HG02870 (cell line): ENCODE measurements around the gene KRTAP15-1.

ENCODE experiments used
- ATAC-seq: cut with Tn5 transposase; IDR thresholded peaks from one replicate; pipeline ENCODE4 v1.9.1; 2021; ENCODE audit warnings: mild to moderate bottlenecking, moderate library complexity; ENCODE audit not compliant: unreplicated experiment

KRTAP15-1 gene

DNA sequence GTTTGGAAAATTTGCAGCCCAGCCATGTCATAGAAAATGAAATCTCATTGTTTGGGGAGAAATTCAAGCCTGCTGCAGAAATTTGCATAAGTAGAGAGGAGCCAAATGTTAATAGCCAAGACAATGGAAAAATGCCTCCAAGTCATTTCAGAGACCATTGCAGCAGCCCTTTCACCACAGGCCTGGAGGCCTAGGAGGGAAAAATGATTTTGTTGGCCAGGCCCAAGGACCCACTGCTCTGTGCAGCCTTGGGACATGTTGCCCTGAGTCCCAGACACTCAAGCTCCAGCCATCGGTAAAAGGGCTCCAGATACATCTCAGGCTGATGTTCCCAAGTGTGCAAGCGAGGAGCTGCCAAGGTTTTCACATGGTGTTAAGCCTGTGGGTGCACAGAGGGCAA, 46.1 kb downstream of the KRTAP15-1 start:
- ATAC-seq: no peak

DNA sequence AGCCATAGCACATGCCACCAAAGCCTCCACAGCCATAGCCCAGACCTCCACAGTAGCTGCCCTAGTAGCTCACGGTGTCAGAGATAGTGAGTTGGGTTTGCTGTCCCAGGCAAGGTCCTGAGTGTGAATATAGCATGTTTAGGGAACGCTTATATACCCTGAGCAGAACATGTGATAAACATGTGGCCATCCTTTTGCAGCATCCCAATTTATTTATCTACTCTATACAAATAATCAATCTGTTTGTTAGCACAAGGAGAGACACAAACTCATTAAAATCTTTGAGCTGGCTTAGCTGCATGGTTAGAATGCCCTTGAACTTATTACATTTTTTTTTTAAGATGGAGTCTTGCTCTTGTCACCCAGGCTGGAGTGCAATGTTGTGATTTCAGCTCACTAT, 47.3 kb downstream of the KRTAP15-1 start, which contains the start of gene KRTAP19-2:
Gene KRTAP19-2, minus strand, starts transcription at position 101 of the 400 bp plus-strand sequence. Its CDS starts 88 bp downstream, at position 13.
- ATAC-seq: no peak
